NCI-H1092 treated with DMSO at 0.1 percent for 48 hours (cell line): Measurements from ENCODE around the gene LIM2.

ENCODE experiments used
- DNase-seq: peaks from one replicate; lab custom pipeline; 2025; lab: John Stamatoyannopoulos, UW

LIM2 gene

DNA sequence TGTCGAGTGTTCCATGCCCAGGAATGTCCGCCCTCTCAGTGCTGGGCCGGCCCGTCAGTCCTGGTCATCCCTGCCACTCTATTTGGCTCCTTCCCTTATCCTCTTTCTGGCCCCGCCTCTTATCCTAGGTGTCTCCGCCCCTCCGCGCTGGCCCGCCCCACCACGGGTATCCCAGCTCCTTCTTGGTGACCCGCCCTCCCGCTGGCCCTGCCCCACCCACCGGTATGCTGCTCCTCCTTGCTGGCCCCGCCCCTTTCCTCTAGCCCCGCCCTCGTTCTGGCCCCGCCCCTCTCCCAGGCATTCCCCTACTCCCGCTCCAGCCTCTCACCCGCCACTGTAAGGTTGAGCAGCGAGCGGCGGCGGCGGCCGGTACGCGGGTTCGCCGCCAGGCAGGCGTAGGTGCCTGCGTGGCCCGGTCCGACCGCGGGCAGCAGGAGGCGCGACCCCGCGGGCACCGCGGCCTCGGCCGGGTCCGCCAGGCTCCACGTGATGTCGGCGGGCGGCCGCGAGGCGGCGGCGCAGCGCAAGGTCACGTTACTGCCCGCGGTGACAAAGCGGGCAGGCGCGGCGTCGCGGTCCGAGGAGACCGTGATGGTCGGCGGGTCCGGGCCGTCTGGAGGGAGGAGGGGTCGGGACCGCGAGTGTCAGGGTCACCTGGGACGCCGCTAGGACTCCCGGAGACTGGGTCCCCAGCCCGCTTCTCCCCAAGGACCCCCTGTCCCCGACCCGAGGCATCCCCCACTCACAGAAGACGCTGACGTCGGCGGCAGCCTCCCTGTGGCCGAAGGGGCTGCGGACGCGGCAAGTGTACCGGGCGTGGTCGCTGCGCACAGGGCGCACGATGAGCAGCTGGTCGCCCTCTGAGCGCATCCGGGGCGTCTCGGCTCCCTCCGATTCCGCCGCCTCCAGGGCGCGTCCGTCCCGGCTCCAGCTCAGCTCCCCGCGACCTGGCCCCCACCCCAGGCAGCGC is 47.8 kb downstream of the LIM2 start:
- DNase-seq = peak; percentile 5

DNA sequence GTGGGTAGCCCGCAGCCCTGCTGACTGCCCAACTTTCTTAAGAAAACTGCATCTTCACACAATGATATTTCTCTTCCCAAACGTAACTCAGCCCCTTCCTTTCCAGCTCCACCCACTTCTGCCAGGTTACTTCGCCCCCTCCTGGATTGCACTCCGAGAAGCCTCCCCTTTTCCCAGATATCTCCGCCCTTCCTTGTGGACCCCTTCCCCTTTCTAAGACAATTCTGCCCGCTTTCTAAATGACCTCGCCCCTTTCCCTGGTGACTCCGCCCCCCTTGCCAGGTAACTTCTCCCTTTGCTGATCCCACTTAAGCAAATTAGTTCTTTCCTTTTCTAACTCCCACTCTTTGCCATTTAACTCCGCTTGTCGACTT is 48.5 kb downstream of the LIM2 start:
- no peak for DNase-seq

DNA sequence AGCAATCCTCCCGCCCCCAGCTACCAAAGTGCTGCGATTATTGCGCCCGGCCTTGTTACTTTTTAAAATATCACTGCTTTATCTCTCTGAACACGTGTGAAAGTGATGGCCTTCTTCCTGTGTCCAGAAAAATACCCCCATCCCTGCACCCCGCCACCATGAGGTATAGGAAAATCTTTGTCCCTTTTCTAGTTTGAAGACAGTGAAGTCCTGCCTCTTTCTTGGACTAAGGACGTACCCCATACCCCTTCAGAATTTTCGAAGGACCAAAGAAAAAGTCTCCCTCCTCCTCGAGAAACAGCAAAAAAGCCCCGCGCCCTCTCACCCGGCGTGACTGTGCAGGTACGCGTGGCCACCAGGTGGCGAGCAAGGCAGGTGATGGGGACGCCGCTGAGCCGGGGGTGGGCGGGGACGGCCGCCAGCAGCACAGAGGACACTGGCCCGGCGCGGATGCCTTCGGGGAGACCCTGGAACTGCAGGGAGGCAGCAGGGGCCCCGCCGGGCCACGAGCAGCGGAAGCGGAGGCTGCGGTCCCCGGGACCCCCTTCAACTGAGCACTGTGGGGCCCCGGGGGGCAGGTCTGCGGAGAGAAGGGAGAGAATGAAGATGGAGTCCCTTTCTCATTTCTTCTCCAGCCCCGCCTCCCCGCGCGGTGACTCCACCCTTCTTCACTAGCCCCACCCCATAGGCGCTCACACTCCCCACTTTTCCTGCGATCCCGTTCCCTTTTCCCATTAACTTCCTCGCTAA is 49.0 kb downstream of the LIM2 start:
- DNase-seq = peak; percentile 33

DNA sequence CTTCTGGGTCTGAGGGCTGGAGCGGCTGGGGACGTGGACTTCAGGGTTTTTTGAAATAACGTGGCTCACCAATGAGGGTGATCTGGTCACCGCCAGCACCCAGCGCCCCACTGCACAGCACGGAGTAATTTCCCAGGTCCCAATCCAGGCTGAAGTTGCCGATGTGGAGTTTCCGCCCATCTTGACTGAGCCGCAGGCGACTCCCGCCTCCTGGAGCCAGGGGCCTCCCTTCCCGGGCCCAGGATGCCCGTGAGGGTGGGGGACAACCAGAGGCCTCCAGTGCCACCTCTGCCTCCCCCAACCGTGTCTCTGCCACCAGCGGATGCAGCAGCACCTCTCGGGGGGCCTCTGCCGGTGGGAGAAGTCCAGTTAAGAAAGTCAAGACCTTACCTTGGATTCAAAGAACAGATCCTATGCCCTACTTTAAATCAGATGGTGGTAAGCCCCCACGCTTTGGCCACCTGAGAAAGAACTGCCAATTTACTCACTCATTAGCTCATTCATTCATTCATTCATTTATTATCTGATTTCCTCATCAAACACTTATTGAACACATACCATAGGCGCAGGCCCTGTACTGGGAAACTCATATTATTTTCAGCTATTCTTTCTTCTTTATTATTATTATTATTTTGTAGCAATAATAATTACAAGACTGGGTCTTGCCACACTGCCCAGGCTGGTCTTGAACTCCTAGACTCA is 49.8 kb downstream of the LIM2 start:
- DNase-seq = no peak

DNA sequence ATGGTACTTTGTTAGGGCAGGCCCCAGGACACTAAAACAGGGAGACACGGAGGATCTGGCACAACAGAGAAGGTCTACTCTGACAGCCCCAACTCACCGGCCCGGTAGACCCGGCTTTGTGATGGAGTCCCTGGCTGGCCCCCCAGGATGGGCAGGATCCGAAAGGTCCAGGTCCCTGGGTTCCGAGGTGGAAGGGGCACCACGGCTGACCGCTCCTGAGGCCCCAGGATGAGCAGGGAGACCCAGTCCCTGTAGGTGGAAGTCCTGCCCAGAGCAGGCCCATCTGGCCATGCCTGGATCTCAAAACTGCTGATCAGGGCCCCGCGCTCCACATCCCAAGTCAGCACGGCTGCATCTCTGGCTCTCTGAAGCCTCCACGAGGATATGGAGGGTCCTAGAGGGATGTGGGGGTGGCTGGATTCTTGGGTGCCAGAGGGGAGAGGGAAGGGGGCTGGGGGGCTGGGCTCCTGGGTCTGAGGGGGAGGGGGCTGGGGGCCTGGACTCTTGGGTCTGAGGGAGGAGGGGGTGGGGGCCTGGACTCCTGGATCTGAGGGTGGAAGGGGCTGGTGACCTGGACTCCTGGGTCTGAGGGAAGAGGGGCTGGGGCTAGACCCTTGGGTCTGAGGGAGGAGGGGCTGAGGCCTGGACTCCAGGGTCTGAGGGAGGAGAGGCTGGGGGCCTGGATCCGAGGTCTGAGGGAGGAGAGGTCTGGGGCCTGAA is 50.5 kb downstream of the LIM2 start:
- no peak for DNase-seq

DNA sequence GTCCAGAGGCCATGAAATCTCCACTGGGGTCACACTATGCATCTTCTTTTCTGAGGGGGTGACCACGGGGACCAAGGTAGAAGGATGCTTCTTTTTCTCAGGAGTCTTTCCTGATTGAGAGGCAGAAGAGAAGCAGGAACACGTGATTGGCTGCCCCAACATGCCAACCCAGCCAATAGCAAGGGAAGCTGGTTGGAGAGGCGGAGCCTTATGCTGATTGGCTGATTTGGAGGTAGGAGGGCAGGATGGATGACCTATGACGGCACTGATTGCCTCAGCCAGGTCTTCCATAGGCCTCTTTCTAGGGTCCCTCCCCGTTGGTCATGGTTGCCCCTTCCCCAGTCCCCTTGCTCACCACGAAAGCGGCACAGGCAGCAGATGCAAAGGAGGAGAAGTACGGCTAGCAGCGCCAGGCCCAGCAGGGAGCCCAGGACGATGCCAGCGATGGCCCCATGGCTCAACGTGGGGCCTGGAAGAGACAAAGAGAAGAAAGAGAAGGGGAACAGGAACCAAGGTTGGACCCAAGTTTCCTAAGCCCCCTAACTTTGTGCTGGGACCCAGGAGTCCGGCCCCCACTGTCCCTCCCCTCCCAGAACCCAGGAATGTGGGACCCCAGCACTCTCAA is 53.8 kb downstream of the LIM2 start:
- DNase-seq = peak; percentile 7

DNA sequence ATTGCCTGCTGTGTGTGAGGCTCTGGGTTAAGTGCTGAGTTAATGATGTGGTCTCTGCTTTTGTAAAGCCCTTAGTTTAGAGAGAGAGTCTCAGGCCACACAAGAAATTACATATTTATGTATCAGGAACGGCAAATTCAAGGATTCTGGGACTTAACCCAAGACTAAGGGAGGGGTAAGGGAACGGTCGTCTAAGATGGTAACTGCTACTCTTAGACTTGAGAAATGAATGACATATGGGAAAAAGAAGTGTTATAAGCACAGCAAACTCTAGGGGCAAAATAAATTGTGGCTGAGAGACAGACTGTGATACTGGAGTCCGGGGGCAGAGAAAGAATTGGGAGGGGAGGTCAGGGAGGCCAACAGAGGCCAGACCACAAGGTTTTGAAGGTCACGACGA is 56.1 kb downstream of the LIM2 start:
- DNase-seq = no peak

DNA sequence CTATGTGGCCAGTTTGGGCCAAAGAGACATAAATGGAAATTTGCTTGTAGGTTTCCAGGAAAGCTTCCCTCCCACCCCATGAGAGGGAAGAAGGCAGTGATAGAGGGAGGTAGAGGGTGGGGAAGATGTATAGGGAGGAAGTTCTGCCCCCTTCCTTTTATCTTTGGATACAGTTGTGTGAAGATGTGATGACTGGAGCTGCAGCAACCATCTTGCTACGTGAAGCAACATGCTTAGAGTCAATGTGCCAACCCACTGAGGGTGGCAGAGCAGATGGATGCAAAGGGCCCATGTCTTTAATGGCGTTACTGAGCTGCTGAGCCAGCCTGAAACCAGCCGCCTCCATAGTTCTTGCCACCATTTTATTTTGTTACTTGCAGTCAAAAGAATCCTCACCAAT is 56.6 kb downstream of the LIM2 start:
- no peak for DNase-seq

DNA sequence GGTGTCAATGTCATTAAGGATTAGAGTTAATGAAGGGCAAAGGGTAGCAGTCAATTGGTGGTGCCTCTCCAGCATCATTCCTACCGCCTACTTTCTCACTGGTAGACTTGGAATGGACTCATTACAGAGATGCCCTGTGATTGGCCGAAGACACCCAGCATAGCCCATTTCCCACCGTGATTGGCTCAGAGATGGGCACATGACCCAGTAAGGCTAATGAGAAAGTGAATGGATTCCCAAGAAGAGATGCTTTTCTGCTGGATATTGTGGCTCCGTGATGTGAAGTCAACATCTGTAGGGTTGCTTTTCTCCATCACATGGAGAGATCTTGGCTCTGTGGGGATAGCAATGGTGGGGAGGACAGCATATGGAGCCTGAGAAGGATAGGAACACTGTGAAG is 57.4 kb downstream of the LIM2 start:
- DNase-seq = no peak
